ENCODE measurements around the gene BNC2.

Gene BNC2

GRCh38 chr9:16431666-16432392 is 438.6 kb downstream of the BNC2 start:
- no peak for DNase-seq

- DNase-seq = no peak
Measured at GRCh38 chr9:16429671-16430070, 440.8 kb downstream of the BNC2 start.

GRCh38 chr9:16427873-16428427 is 442.5 kb downstream of the BNC2 start:
- DNase-seq = no peak

GRCh38 chr9:16426716-16427115 is 443.8 kb downstream of the BNC2 start:
- DNase-seq = no peak

- no peak for DNase-seq
Measured at GRCh38 chr9:16425562-16426231, 444.8 kb downstream of the BNC2 start.

- DNase-seq = no peak
Measured at GRCh38 chr9:16422114-16422513, 448.4 kb downstream of the BNC2 start.

GRCh38 chr9:16421532-16421931 is 448.9 kb downstream of the BNC2 start:
- DNase-seq = no peak

GRCh38 chr9:16419124-16419523 is 451.3 kb downstream of the BNC2 start:
- no peak for DNase-seq

- DNase-seq = no peak
Measured at GRCh38 chr9:16418721-16419120, 451.7 kb downstream of the BNC2 start.

- DNase-seq = no peak
Measured at GRCh38 chr9:16417749-16418148, 452.7 kb downstream of the BNC2 start.

- DNase-seq = no peak
Measured at GRCh38 chr9:16417161-16417560, 453.3 kb downstream of the BNC2 start.

- DNase-seq = no peak
Measured at GRCh38 chr9:16414451-16414850, 456.0 kb downstream of the BNC2 start.

GRCh38 chr9:16413509-16414016 is 456.9 kb downstream of the BNC2 start:
- no peak for DNase-seq

GRCh38 chr9:16412740-16413139 is 457.7 kb downstream of the BNC2 start:
- DNase-seq = no peak

GRCh38 chr9:16411311-16411710 is 459.2 kb downstream of the BNC2 start:
- no peak for DNase-seq

- DNase-seq = no peak
Measured at GRCh38 chr9:16410601-16411280, 459.7 kb downstream of the BNC2 start.

GRCh38 chr9:16407617-16408016 is 462.9 kb downstream of the BNC2 start:
- no peak for DNase-seq

- no peak for DNase-seq
Measured at GRCh38 chr9:16406526-16407225, 463.8 kb downstream of the BNC2 start.

- no peak for DNase-seq
Measured at GRCh38 chr9:16405421-16405820, 465.0 kb downstream of the BNC2 start.

- DNase-seq = no peak
Measured at GRCh38 chr9:16401701-16402100, 468.8 kb downstream of the BNC2 start.

GRCh38 chr9:16398691-16399090 is 471.8 kb downstream of the BNC2 start:
- DNase-seq = no peak

GRCh38 chr9:16396389-16396788 is 474.1 kb downstream of the BNC2 start:
- no peak for DNase-seq

- no peak for DNase-seq
Measured at GRCh38 chr9:16391369-16391768, 479.1 kb downstream of the BNC2 start.

Data from activated CD4-positive, alpha-beta T cell treated with anti-CD3 and anti-CD28 coated beads, Interleukin-2, amount 50 U/mL, for 4 hours (primary cell).